HCT116 (cell line): ENCODE results near the gene LGR6. TPM values are rescaled to one million over a fixed set of nuclear protein-coding genes. Genes with fewer than 3 reads are reported as not detected.

Experiments used
- ATAC-seq: fragments of 200-7000 bp; cut with Tn5 transposase; 2 replicates; pipeline ENCODE4 v1.9.1; 2020; ENCODE audit warnings: mild to moderate bottlenecking, moderate library complexity
- BruUV-seq: library from RNA; stranded (reverse); fragments of 400-500 nt; replicated peaks from 2 replicates; lab custom pipeline; 2021; lab: Mats Ljungman, UMichigan
- CTCF ChIA-PET: fragments of 300-600 bp; sonication (Branson Sonifier 250); formaldehyde crosslinking; loops from one replicate; lab custom pipeline; 2021; ENCODE audit warnings: antibody characterized with exemption; lab: Charles Lee
- POLR2A ChIA-PET: fragments of 300-600, 350-600 bp; sonication (Branson Sonifier 250); formaldehyde crosslinking; loops from one replicate; lab custom pipeline; 2021; ENCODE audit warnings: antibody characterized with exemption; lab: Charles Lee
- RAD21 ChIA-PET, 2 experiments: fragments of 300-600 bp; sonication (Branson Sonifier 250); formaldehyde crosslinking; loops; one replicate each; lab custom pipeline; 2023; ENCODE audit warnings: low total read pairs in 2 of 2; ENCODE audit not compliant: uncharacterized antibody in 2 of 2, unreplicated experiment in 2 of 2, low non-redundant PET in 1 of 2; lab: Charles Lee
- DNase-seq: peaks from one replicate; pipeline ENCODE4 v3.0.0-alpha.2; 2010; ENCODE audit warnings: low read depth, low spot score
- H2AFZ ChIP-seq: fragments of 200-600 bp; shearing (Covaris generic), sonication (generic); 2 replicates; pipeline ENCODE4 v1.6.1; 2017; ENCODE audit warnings: low read depth, mixed run types, mixed read lengths, antibody characterized with exemption, low read length; ENCODE audit not compliant: poor library complexity, severe bottlenecking
- H3K27ac ChIP-seq: 2 replicates; pipeline ENCODE4 v1.5.1; 2012; ENCODE audit warnings: low read depth, low read length
- H3K27me3 ChIP-seq: fragments of 200-600 bp; sonication (generic); 2 replicates; pipeline ENCODE4 v1.6.1; 2016; ENCODE audit warnings: mixed run types, low read length, mixed read lengths; ENCODE audit not compliant: insufficient read depth
- H3K36me3 ChIP-seq, 2 experiments: fragments of 200-500 bp in 1 of 2; fragments of 200-600 bp in 1 of 2; sonication (Bioruptor generic) in 1 of 2; sonication (generic) in 1 of 2; 2 replicates each; pipeline versions ENCODE4 v1.5.1 to v1.6.1; 2014 to 2016; ENCODE audit warnings: low read length in 2 of 2, inconsistent platforms in 1 of 2, mixed read lengths in 1 of 2, mixed run types in 1 of 2; ENCODE audit not compliant: insufficient read depth in 2 of 2, control insufficient read depth in 1 of 2
- H3K4me1 ChIP-seq, 2 experiments: fragments of 200-600 bp in 1 of 2; sonication (generic) in 1 of 2; 2 replicates each; pipeline versions ENCODE4 v1.5.1 to v1.6.1; 2012 to 2017; ENCODE audit warnings: low read length in 2 of 2, inconsistent platforms in 1 of 2, mild to moderate bottlenecking in 1 of 2, mixed read lengths in 1 of 2, mixed run types in 1 of 2, moderate library complexity in 1 of 2; ENCODE audit not compliant: insufficient read depth in 2 of 2, control insufficient read depth in 1 of 2
- H3K4me2 ChIP-seq: fragments of 200-600 bp; sonication (generic); 2 replicates; pipeline ENCODE4 v1.6.1; 2017; ENCODE audit warnings: mixed run types, low read length, mixed read lengths
- H3K4me3 ChIP-seq, 2 experiments: fragments of 200-600 bp in 1 of 2; sonication (generic) in 1 of 2; replicated peaks in 1 of 2; 2 replicates each; pipeline ENCODE4 v1.5.1; 2011 to 2016; ENCODE audit warnings: low read length in 2 of 2, control low read depth in 1 of 2, low read depth in 1 of 2, mild to moderate bottlenecking in 1 of 2, mixed read lengths in 1 of 2, mixed run types in 1 of 2
- H3K79me2 ChIP-seq: fragments of 200-600 bp; sonication (generic); 2 replicates; pipeline ENCODE4 v1.6.1; 2017; ENCODE audit warnings: mild to moderate bottlenecking, mixed run types, low read length, moderate library complexity, mixed read lengths; ENCODE audit not compliant: insufficient read depth
- H3K9ac ChIP-seq: fragments of 200-600 bp; sonication (generic); 2 replicates; pipeline ENCODE4 v1.6.1; 2016; ENCODE audit warnings: low read length, mixed read lengths
- H3K9me2 ChIP-seq: fragments of 200-600 bp; sonication (generic), shearing (Covaris generic); 2 replicates; pipeline ENCODE4 v1.6.1; 2017; ENCODE audit warnings: mixed run types, mild to moderate bottlenecking, moderate library complexity; ENCODE audit not compliant: insufficient read depth
- H3K9me3 ChIP-seq, 2 experiments: fragments of 200-500 bp in 1 of 2; fragments of 200-600 bp in 1 of 2; sonication (Bioruptor generic) in 1 of 2; sonication (generic) in 1 of 2; 2 replicates each; pipeline ENCODE4 v1.6.1; 2014 to 2017; ENCODE audit warnings: low read length in 2 of 2, mixed read lengths in 2 of 2, inconsistent platforms in 1 of 2, low read depth in 1 of 2, mild to moderate bottlenecking in 1 of 2, mixed run types in 1 of 2, moderate library complexity in 1 of 2; ENCODE audit not compliant: control insufficient read depth in 1 of 2, insufficient read depth in 1 of 2
- H4K20me1 ChIP-seq: fragments of 200-600 bp; sonication (generic), shearing (Covaris generic); 2 replicates; pipeline ENCODE4 v1.6.1; 2017; ENCODE audit warnings: mixed run types, mild to moderate bottlenecking, moderate library complexity; ENCODE audit not compliant: insufficient read depth
- CBX3 ChIP-seq: IDR thresholded peaks from 2 replicates; pipeline ENCODE4 v1.6.1; 2012; ENCODE audit warnings: low read depth
- CEBPB ChIP-seq: IDR thresholded peaks from 2 replicates; pipeline ENCODE4 v1.6.1; 2012; ENCODE audit warnings: low read depth
- CTCF ChIP-seq, 3 experiments: fragments of 200-600 bp in 1 of 3; sonication (generic) in 1 of 3; IDR thresholded peaks in 2 of 3; conservative IDR thresholded peaks in 1 of 3; 2 replicates each; pipeline ENCODE4 v1.5.1; 2012 to 2017; ENCODE audit warnings: low read depth in 2 of 3, low read length in 2 of 3, antibody characterized with exemption in 1 of 3, borderline replicate concordance in 1 of 3, control low read depth in 1 of 3, mild to moderate bottlenecking in 1 of 3, mixed read lengths in 1 of 3, mixed run types in 1 of 3, moderate library complexity in 1 of 3; ENCODE audit not compliant: insufficient read depth in 1 of 3
- EGR1 ChIP-seq: IDR thresholded peaks from 2 replicates; pipeline ENCODE4 v1.6.1; 2012; ENCODE audit warnings: low read depth
- ELF1 ChIP-seq: IDR thresholded peaks from 2 replicates; pipeline ENCODE4 v1.6.1; 2012; ENCODE audit warnings: low read depth, borderline replicate concordance
- EZH2 ChIP-seq: fragments of 200-600 bp; sonication (generic); IDR thresholded peaks from 2 replicates; pipeline ENCODE4 v1.6.1; 2017; ENCODE audit warnings: antibody characterized with exemption, mixed run types
- EZH2phosphoT487 ChIP-seq: fragments of 200-600 bp; IDR thresholded peaks from 2 replicates; pipeline ENCODE4 v1.6.1; 2018; ENCODE audit warnings: antibody characterized with exemption, borderline replicate concordance
- JUND ChIP-seq: IDR thresholded peaks from 2 replicates; pipeline ENCODE4 v1.6.1; 2012
- POLR2A ChIP-seq: IDR thresholded peaks from 2 replicates; pipeline ENCODE4 v1.7.0; 2011; ENCODE audit warnings: borderline replicate concordance; ENCODE audit not compliant: insufficient read depth, insufficient read length; ENCODE audit errors: extremely low read depth
- POLR2AphosphoS5 ChIP-seq: IDR thresholded peaks from 2 replicates; pipeline ENCODE4 v1.6.1; 2011; ENCODE audit warnings: mild to moderate bottlenecking, low read depth, low read length, moderate library complexity
- RAD21 ChIP-seq: IDR thresholded peaks from 2 replicates; pipeline ENCODE4 v1.6.1; 2012; ENCODE audit warnings: low read depth, mild to moderate bottlenecking
- SIN3A ChIP-seq: IDR thresholded peaks from 2 replicates; pipeline ENCODE4 v1.6.1; 2012; ENCODE audit warnings: low read depth
- SP1 ChIP-seq: IDR thresholded peaks from 2 replicates; pipeline ENCODE4 v1.6.1; 2012; ENCODE audit warnings: low read depth
- SRF ChIP-seq: IDR thresholded peaks from 2 replicates; pipeline ENCODE4 v1.6.1; 2012; ENCODE audit warnings: low read depth
- TCF7L2 ChIP-seq: IDR thresholded peaks from 2 replicates; pipeline ENCODE4 v1.7.0; 2011; ENCODE audit warnings: borderline replicate concordance, inconsistent platforms; ENCODE audit not compliant: insufficient read depth, insufficient read length; ENCODE audit errors: extremely low read depth
- YY1 ChIP-seq: IDR thresholded peaks from 2 replicates; pipeline ENCODE4 v1.6.1; 2011; ENCODE audit warnings: low read length, low read depth, moderate library complexity, mild to moderate bottlenecking; ENCODE audit not compliant: insufficient replicate concordance; ENCODE audit errors: extremely low read depth
- ZFX ChIP-seq: fragments of 450-650 bp; IDR thresholded peaks from 2 replicates; pipeline ENCODE4 v1.6.1; 2017
- intact Hi-C: fragments of 100-400 bp; cut with micrococcal nuclease; formaldehyde crosslinking; loops from 2 replicates; pipeline ENCODE4 v1.10.0; 2022
- total RNA-seq: library from RNA; stranded (reverse); gene quantifications from one replicate; pipeline ENCODE4 v1.2.1, GENCODE V29; 2021; ENCODE audit not compliant: unreplicated experiment
- TF ChIP-seq, protein P1 (sequence below): IDR thresholded peaks from 2 replicates; pipeline ENCODE4 v1.6.1; 2012; ENCODE audit warnings: low read depth
- TF ChIP-seq, protein P2 (sequence below): IDR thresholded peaks from 2 replicates; pipeline ENCODE4 v1.6.1; 2012

Gene LGR6
- total RNA-seq, 1 experiment from 2014 or later, result 0.20 TPM

DNA sequence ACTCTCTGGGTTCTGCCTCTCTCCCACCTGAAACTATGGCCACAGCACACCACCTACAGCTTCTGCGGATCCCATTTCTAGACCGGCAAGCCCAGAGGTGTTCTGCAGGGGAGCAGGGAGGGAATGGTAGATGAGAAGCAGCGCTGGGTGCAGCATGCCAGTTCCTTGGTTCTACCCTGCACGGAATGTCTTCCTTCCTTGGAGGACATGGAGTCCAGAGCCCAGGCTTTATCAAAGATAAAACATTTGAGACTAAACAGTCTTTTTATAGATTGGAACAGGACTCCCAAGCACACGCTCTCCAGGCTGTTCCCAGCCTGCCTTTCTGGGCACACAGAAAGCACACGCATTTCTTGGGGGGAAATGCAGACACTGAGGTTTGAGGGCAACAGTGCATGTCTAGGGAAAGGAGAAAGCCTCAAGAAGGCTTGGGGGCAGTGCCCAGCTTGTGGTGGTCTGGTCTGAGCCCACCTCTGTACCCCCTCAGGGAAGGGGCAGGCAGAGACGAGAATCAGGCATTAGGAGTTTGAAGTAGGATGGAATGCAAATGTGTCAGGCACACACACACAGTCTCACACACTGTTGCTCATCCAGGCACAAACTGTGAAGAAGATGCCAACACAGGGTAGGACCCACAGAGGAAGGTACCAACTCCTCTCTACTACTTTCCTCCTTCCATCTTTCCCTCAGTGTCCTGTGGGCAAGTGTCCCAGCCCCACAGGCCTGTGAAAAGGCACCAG, 29.7 kb downstream of the LGR6 start:
- ChIA-PET RAD21 (no interaction called here), POLR2A (no interaction called here)

More for the DNA sequence above, 29.7 kb downstream of the LGR6 start:
- intact Hi-C loops, result no loop called here
- no peaks in the 10 kb centered on the region for H4K20me1 ChIP-seq
- H3K79me2 ChIP-seq, result no peaks in the 10 kb centered on the region
- H3K4me2 ChIP-seq, result no peak overlapping the region
- CTCF ChIA-PET, result no interaction called here
- ATAC-seq (no peak), DNase-seq (no peak)
- no peak overlapping the region for H3K27ac ChIP-seq
- H3K36me3 ChIP-seq, result no peaks in the 10 kb centered on the region
- no peak overlapping the region for H3K9ac ChIP-seq
- TF ChIP-seq, protein P1, sequence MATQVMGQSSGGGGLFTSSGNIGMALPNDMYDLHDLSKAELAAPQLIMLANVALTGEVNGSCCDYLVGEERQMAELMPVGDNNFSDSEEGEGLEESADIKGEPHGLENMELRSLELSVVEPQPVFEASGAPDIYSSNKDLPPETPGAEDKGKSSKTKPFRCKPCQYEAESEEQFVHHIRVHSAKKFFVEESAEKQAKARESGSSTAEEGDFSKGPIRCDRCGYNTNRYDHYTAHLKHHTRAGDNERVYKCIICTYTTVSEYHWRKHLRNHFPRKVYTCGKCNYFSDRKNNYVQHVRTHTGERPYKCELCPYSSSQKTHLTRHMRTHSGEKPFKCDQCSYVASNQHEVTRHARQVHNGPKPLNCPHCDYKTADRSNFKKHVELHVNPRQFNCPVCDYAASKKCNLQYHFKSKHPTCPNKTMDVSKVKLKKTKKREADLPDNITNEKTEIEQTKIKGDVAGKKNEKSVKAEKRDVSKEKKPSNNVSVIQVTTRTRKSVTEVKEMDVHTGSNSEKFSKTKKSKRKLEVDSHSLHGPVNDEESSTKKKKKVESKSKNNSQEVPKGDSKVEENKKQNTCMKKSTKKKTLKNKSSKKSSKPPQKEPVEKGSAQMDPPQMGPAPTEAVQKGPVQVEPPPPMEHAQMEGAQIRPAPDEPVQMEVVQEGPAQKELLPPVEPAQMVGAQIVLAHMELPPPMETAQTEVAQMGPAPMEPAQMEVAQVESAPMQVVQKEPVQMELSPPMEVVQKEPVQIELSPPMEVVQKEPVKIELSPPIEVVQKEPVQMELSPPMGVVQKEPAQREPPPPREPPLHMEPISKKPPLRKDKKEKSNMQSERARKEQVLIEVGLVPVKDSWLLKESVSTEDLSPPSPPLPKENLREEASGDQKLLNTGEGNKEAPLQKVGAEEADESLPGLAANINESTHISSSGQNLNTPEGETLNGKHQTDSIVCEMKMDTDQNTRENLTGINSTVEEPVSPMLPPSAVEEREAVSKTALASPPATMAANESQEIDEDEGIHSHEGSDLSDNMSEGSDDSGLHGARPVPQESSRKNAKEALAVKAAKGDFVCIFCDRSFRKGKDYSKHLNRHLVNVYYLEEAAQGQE, result no peak
- TF ChIP-seq CEBPB (no peak), POLR2AphosphoS5 (no peak), POLR2A (no peak), EGR1 (no peak), ELF1 (no peak), EZH2 (no peak), CBX3 (no peak), SRF (no peak), EZH2phosphoT487 (no peak), CTCF (IDR thresholded peaks at IDR 0.05 in 2 of 3, conservative IDR thresholded peaks at IDR 0.05 in 1 of 3; ENCODE audit: borderline replicate concordance in 1 of 3, insufficient read depth in 1 of 3, low read depth in 2 of 3, low read length in 2 of 3) (no peak), JUND (no peak), TCF7L2 (no peak), YY1 (no peak), RAD21 (no peak), SP1 (no peak), ZFX (no peak), SIN3A (no peak)
- TF ChIP-seq, protein P2, sequence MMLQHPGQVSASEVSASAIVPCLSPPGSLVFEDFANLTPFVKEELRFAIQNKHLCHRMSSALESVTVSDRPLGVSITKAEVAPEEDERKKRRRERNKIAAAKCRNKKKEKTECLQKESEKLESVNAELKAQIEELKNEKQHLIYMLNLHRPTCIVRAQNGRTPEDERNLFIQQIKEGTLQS, result no peak
- H3K9me3 ChIP-seq, result no peaks in the 10 kb centered on the region
- H3K27me3 ChIP-seq, result peaks cover 41% of the 10 kb centered on the region; the same call in 1 of the 2 replicates
- peaks cover 14 to 16% of the 10 kb centered on the region in 2 experiments; a peak in 3 of 4 replicates for H3K4me1 ChIP-seq
- no peak overlapping the region for H2AFZ ChIP-seq
- no TSS peak for BruUV-seq
- no peak overlapping the region for H3K4me3 ChIP-seq
- no peaks in the 10 kb centered on the region for H3K9me2 ChIP-seq
